ENCODE measurements around the gene DSG4.

The DSG4 gene

GRCh38 chr18:31446854-31447253 is 70.3 kb downstream of the DSG4 start:
- no peak for DNase-seq (ENCODE audit: low read depth in 2 of 2)

GRCh38 chr18:31447530-31448191 is 71.1 kb downstream of the DSG4 start, which contains the start of gene DSG3:
Gene DSG3 (plus strand): TSS chr18:31447741. CDS start chr18:31447878, 137 bp downstream.
- no peak for DNase-seq (ENCODE audit: low read depth in 2 of 2)

GRCh38 chr18:31450409-31450808 is 73.8 kb downstream of the DSG4 start:
- no peak for DNase-seq (ENCODE audit: low read depth in 2 of 2)

GRCh38 chr18:31451625-31452024 is 75.0 kb downstream of the DSG4 start:
- no peak for DNase-seq (ENCODE audit: low read depth in 2 of 2)

- DNase-seq (ENCODE audit: low read depth in 2 of 2): no peak
These were observed 77.6 kb downstream of the DSG4 start for GRCh38 chr18:31454066-31454708.
